Mammary epithelial cell (primary cell): ENCODE results near the gene DOK6.

Experiments
- CTCF ChIP-seq, 2 donors: IDR thresholded peaks in 1 of 2; conservative IDR thresholded peaks in 1 of 2; 2 replicates each; pipeline ENCODE4 v1.5.1; 2011 to 2012; ENCODE audit warnings: inconsistent platforms in 2 of 2, low read length in 2 of 2, mild to moderate bottlenecking in 2 of 2, control low read depth in 1 of 2, low read depth in 1 of 2; ENCODE audit not compliant: insufficient read depth in 1 of 2; ENCODE audit errors: extremely low read depth in 1 of 2
- EZH2 ChIP-seq: IDR thresholded peaks from 2 replicates; pipeline ENCODE4 v1.6.1; 2012; ENCODE audit warnings: low read length, inconsistent platforms, borderline replicate concordance

DNA sequence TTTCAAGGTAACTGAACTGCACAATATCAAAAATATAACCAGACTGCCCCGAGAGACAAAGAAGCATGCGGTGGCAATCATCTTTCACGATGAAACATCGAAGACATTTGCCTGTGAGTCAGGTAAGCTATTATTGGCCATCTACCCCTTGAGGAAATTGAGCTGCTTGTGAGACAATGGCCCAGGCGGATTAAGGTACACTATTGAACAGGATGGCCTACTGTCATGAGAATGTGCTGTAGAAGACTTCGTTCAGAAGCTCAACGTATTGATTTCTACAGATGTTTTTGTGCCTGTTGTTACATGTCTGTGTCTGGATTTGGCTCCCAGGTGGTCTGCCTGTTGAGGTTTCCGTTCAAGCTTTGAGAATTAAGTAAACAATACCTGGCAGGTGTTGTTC is 198.7 kb downstream of the DOK6 start:
- TF ChIP-seq CTCF (conservative IDR thresholded peaks at IDR 0.05 in 1 of 2, IDR thresholded peaks at IDR 0.05 in 1 of 2; ENCODE audit: extremely low read depth in 1 of 2, insufficient read depth in 1 of 2, low read depth in 1 of 2, low read length in 2 of 2) (no peak), EZH2 (no peak)
